GM18505 (cell line): ENCODE measurements around the gene RAP1B.

ENCODE experiments used
- ATAC-seq: cut with Tn5 transposase; IDR thresholded peaks from one replicate; pipeline ENCODE4 v1.9.1; 2021; ENCODE audit not compliant: unreplicated experiment
- POLR2A ChIP-seq: IDR thresholded peaks from 4 replicates; pipeline ENCODE4 v1.6.1; 2011; ENCODE audit warnings: borderline replicate concordance; ENCODE audit not compliant: insufficient read depth, insufficient read length; ENCODE audit errors: extremely low read depth

RAP1B gene

DNA sequence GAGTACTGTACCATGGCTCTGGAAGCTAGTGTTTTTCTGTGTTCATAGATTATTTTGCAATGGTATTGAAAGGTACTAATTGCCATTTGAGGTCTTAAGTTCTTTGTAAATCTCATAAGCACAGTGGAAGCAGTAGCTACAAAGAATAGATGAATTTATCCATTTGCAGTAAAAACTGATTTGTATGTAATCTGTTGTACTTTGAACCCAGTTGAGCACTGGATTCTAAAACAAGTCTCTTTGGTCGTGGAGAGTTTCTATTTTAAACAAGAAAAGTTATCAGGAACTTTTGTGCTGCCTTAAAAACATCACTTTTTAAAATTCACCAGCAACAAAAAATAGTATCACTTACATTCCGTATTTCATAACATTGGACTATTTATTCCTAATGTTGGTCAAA, 4.1 kb downstream of the RAP1B start:
- ATAC-seq = no peak
- TF ChIP-seq POLR2A = no peak

DNA sequence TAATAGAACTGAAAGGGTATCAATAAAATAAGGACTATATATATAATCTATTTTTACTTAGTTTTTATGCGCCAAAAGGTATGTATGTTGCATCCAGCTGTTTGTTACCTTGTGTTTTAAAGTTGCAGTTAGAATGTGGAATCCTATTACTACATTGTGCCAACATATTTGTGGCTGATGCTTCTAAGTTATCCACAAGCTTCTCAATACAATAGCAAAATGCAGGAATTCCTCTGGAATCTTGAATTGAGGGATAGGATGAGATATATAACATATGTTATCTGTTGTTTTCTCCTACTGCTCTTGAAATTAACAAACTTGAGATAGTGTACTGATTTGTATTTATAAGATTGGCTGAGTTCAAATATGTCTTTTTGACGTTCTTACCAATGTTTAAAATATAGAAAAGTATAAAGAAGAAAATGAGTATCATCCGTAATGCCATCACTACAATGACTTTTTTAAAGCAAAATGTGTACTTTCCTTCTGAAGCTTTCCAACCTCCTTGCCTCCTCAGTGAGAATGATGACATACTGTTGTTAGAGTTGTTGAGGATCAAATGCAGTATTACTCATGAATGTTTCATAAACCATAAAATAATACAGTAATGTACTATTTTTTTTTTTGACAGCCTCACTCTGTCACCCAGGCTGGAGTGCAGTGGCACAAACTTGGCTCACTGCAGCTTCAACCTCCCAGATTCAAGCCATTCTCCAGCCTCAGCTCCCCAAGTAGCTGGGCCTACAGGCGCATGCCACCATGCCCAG, 6.6 kb downstream of the RAP1B start:
- ATAC-seq = no peak
- no peak for TF ChIP-seq POLR2A

DNA sequence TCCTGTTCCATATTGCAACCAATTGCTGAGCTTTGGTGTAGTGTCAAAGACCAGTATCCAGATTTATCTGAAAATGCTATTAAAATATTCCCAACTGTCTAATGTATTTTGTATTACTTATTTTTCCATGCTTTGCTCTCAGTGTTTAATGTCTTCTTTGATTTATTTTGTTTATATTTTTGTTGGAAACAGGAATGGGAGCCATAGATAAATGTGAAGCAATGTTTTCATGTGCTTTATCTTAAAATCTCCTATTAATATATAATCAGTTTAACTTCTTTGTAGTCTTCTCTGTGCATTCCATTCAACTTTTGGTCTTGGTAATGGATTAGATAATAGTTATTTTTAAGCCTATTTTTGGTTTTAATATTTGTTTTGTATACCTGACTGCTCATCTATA, 8.8 kb downstream of the RAP1B start:
- TF ChIP-seq POLR2A = no peak
- ATAC-seq = no peak

DNA sequence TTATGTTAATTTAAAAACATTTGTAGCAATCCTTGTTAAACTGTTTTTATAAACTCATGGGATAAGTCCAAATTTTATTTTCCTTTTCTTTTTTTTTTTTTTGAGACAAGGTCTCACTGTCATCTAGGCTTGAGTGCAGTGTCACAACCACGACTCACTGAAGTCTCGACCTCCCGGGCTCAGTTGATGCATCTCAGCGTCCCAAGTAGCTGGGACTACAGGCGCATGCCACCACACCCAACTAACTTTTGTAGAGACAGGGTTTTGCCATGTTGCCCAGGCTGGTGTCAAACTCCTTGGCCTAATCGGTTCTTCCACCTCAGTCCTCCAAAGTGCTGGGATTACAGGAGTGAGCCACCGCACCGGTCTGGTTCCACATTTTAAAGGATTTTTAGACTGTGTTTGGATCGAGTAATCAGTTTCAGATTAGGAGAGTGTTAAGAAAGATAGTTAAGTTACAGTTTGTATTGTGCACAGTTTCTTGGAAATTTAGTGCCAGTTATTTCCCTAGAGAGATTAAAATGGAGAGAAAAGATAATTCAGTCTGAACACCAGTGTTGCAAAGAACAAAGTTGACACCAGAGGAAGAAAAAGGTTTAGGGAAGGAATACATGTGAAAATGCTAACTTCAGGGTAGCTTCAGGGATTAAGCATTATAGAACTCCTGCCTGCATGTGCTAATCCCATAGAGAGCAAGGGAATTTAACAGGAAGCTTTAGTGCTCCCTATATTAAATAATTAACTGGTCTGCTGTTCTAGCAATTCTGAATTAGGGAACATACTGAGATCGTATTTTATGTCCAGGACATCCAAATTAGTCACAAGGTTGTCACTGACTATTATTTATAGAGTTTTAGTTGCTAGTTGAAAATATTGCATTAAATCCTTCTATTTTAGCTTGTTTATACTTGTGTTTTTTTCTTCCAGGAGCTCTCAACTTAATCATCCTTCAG, 10.1 kb downstream of the RAP1B start:
- no peak for ATAC-seq
- TF ChIP-seq POLR2A = no peak

DNA sequence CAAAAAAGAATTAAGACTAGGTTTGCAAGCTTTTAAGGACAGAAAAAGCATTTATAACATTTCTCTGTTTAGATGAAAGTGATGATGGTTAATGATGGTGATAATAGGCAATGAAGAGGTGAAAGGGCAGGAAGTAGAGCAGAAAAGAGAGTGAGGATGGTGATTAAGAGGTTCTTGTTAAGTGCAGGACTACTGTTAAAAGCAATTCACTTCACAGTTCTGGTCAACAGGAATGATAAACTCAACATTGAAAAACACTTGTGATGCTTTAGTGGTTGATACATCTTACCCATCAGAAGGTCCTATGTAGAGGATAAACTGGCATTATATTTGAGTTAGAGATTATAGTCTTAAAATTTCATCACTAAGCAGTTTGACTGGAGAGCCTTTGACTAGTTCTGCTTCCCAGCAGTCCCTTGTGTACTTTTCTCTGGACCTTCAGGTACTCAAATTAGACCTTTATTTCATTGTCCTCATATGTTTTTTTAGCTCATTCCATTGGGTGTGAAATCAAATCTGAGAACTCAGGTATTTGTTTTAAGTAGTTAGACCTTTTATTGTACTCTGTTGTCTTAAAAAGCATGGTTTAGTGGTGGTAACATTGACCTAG, 10.9 kb downstream of the RAP1B start:
- no peak for TF ChIP-seq POLR2A
- ATAC-seq = no peak

DNA sequence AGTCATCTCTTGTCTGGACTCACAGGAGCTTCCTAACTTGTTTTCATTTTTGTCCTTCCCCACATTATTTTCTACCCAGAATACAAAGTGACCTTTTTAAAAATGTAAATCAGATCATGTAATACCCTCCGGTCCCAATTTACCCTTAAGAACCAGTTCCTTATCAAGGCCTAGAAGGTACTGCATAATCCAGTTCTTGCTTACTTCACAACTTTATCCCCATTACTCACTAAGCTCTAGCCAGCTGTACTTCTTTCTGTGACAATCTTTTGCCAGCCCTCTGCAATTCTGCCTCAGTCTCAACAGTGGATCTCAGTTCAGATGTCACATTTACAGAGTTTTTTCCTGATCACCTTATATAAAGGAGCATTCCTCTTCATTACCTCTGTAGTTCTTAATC, 11.6 kb downstream of the RAP1B start:
- no peak for ATAC-seq
- TF ChIP-seq POLR2A = no peak

DNA sequence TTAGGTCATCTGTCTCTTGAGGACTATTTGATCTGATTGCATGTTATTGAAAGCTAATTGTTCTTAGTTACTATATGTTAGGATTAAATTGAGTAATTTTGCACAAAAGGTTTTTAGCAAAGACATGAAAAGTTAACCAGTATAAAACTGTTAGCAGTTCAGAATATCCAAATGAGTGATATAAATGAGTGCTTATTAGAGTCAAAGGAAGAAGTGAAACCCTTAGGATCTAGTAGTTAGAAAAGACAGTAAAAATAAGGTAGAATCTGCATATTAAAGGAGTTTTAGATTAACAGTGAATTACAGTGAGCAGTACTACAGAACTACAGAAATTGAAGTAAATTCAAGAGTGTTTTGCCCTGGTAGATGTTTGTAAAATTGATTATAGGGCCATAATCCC, 12.4 kb downstream of the RAP1B start:
- no peak for TF ChIP-seq POLR2A
- ATAC-seq = no peak

DNA sequence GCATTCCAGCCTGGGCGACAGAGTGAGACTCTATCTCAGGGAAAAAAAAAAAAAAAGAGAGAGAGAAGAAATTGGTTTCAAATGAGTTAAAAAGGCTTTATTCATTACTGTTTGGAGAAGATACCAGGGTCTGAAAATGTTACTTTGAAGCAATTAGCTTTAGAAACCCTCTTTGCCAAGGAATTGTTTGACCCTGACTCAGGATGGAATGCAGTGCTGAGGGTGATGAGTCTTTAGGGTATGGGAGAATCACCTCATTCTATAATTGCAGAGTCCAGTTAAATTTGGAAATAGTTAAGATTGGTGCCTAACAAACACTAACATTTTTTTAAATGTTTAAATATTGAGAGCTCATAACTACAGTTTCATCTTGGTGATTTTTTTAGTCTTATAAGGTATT, 13.3 kb downstream of the RAP1B start:
- ATAC-seq = no peak
- no peak for TF ChIP-seq POLR2A

DNA sequence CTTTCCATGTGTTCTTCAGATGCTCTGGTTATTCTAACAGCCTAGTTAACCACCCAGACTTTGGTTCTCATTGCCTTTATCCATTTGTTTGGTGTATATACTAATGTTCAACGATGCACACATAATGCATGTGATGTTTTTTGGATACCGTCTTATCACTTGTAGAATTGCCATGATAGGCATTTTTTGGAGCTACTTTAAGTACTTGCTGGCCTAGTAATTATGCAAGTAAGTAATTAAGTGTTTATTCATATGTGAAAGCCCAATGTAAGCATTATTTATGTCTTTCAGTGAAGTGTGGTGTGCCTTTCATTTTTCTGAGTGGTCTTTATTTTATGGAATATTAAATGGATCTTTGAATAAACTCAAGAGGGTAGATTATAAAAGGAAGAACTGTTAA, 14.2 kb downstream of the RAP1B start:
- ATAC-seq = no peak
- TF ChIP-seq POLR2A = no peak

DNA sequence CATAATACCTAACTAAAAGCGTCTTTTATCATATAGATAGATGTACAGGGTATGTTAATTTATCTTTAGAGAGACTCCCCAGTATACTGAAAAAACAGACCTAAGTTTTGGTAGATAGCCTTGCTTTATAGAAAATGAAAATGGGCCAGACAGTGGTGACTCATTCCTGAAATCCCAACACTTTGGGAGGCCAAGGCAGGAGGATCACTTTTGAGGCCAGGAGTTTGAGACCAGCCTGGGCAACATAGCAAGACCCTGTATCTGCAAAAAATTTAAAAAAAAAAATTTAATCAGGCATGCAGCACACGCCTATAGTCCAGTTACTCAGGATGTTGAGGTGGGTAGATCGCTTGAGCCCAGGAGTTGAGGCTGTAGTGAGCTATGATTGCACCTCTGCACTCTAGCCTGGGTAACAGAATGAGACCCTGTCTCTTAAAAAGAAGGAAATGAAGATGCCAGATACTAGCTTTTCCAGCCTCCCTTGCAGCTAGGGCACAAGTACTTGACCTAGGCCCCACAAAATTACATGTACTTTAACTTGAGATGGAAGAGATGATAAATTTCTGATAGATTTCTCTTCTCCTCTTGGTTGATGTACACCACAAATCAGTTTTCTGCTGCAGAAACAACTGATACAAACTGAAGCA, 17.1 kb downstream of the RAP1B start:
- ATAC-seq = no peak

DNA sequence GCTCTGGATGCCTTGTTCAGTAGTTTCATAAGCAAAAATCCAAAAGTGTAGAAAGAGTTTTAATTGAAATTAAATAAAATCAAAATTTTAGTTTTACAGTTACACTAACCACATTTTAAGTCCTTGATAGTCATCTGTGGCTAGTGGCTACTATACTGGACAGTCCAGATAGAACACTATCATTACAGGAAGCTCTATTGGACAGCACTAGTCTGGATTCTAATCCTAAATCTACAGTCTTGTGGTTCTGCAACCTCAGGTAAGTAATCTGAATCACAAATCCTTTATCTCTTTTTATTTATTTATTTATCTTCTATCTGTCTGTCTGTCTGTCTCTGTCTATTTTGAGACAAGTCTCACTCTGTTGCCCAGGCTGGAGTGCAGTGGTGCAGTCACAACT, 18.0 kb downstream of the RAP1B start:
- no peak for TF ChIP-seq POLR2A
- ATAC-seq = no peak

More for the DNA sequence above, 17.1 kb downstream of the RAP1B start:
- TF ChIP-seq POLR2A = no peak

DNA sequence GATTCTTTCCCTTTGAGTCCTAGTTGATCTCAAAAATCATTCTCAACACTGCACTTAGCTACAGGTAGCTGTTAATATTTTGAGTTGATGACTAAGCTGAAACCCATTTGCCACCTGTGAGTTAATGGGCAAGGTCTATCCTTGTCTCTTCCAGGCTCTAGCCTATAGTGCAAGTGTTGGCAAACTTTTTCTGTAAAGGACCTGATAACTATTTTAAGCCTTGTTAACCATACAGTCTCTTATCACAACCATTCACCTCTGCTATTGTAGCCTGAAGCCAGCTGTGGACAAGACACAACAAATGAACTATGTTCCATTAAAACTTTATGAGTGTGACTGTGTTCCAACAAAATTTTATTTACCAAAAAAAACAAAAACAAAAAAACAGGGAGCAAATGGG, 19.4 kb downstream of the RAP1B start:
- no peak for TF ChIP-seq POLR2A
- no peak for ATAC-seq

DNA sequence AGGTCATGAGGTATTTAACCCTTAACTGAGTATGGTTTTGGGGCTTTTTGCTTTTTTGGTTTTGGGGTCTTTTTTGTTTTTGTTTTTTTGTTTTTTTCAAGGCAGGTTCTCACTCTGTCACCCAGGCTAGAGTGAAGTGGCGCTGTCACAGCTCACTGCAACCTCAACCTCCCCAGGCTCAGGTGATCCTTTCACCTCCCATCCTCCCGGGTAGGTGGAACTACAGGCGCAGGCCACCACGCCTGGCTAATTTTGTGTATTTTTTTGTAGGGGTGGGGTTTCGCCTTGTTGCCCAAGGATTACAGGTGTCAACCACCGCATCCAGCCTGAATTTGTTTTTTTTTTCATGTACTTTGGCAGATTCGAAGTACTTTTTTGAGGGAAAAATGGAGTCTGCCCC, 19.9 kb downstream of the RAP1B start:
- ATAC-seq = no peak
- TF ChIP-seq POLR2A = no peak
